HepG2 (cell line): Measurements from ENCODE around the gene NECAB2. TPM values are rescaled to one million over a fixed set of nuclear protein-coding genes. Genes with fewer than 3 reads are reported as not detected.
A peak's percentile ranks its signal among the peaks of the same experiment; 100 is the strongest.

Experiments used
- ARHGAP35 ChIP-seq: sonication (generic); formaldehyde crosslinking; IDR thresholded peaks from 2 replicates; pipeline ENCODE4 v1.9.0; 2022; ENCODE audit warnings: mild to moderate bottlenecking, inconsistent platforms, moderate library complexity, missing genetic modification reagents, borderline replicate concordance
- DMTF1 ChIP-seq: sonication (generic); formaldehyde crosslinking; IDR thresholded peaks from 2 replicates; pipeline ENCODE4 v1.4.0; 2020; ENCODE audit warnings: mild to moderate bottlenecking, missing genetic modification reagents
- MTF1 ChIP-seq: sonication (generic); formaldehyde crosslinking; IDR thresholded peaks from 2 replicates; pipeline ENCODE4 v1.5.0; 2020; ENCODE audit warnings: missing genetic modification reagents
- NR2F2 ChIP-seq: IDR thresholded peaks from 2 replicates; pipeline ENCODE4 v1.6.1; 2012; ENCODE audit warnings: low read depth, inconsistent platforms, borderline replicate concordance
- PBX2 ChIP-seq: IDR thresholded peaks from 2 replicates; pipeline ENCODE4 v1.6.1; 2016; ENCODE audit warnings: control low read depth
- PRDM4 ChIP-seq: sonication (generic); formaldehyde crosslinking; IDR thresholded peaks from 2 replicates; pipeline ENCODE4 v1.9.0; 2021; ENCODE audit warnings: missing genetic modification reagents, borderline replicate concordance
- SETDB1 ChIP-seq: sonication (generic); formaldehyde crosslinking; IDR thresholded peaks from 2 replicates; pipeline ENCODE4 v1.5.1; 2020; ENCODE audit warnings: missing genetic modification reagents, mild to moderate bottlenecking, borderline replicate concordance
- SNAPC2 ChIP-seq: sonication (generic); formaldehyde crosslinking; IDR thresholded peaks from 2 replicates; pipeline ENCODE4 v1.8.1; 2022; ENCODE audit warnings: mild to moderate bottlenecking, missing genetic modification reagents
- SP140L ChIP-seq: sonication (generic); formaldehyde crosslinking; IDR thresholded peaks from 2 replicates; pipeline ENCODE4 v1.4.0; 2020; ENCODE audit warnings: missing genetic modification reagents, borderline replicate concordance
- TFDP1 ChIP-seq: IDR thresholded peaks from 2 replicates; pipeline ENCODE4 v1.6.1; 2016; ENCODE audit warnings: missing compliant biosample characterization, missing genetic modification reagents, borderline replicate concordance
- THAP11 ChIP-seq: IDR thresholded peaks from 2 replicates; pipeline ENCODE4 v1.6.1; 2016; ENCODE audit warnings: missing biosample characterization, missing genetic modification reagents
- TOE1 ChIP-seq: sonication (generic); formaldehyde crosslinking; IDR thresholded peaks from 2 replicates; pipeline ENCODE4 v1.4.0; 2020; ENCODE audit warnings: mild to moderate bottlenecking, missing genetic modification reagents
- ZBTB8A ChIP-seq: sonication (generic); formaldehyde crosslinking; IDR thresholded peaks from 2 replicates; pipeline ENCODE4 v1.4.0; 2020; ENCODE audit warnings: mild to moderate bottlenecking, low read depth, missing genetic modification reagents, borderline replicate concordance
- ZNF121 ChIP-seq: sonication (generic); formaldehyde crosslinking; IDR thresholded peaks from 2 replicates; pipeline ENCODE4 v1.5.0; 2020; ENCODE audit warnings: mild to moderate bottlenecking, missing genetic modification reagents
- ZNF232 ChIP-seq: sonication (generic); formaldehyde crosslinking; IDR thresholded peaks from 2 replicates; pipeline ENCODE4 v1.4.0; 2020; ENCODE audit warnings: missing genetic modification reagents, borderline replicate concordance
- ZNF713 ChIP-seq: sonication (generic); formaldehyde crosslinking; IDR thresholded peaks from 2 replicates; pipeline ENCODE4 v1.4.0; 2020; ENCODE audit warnings: mild to moderate bottlenecking, missing genetic modification reagents
- polyA plus RNA-seq, 8 experiments: library from polyadenylated mRNA; depleted of rRNA in 3 of 8; stranded (reverse) in 7 of 8; unstranded in 1 of 8; fragments of >200 nt; fragmentation: Illumina TruSeq in 4 of 8; extraction: Trizol in 4 of 8; gene quantifications; 2 replicates each; pipeline versions ENCODE4 v1.2.1 to v1.2.3, GENCODE V29; 2011 to 2016; ENCODE audit warnings: low read depth in 4 of 8, missing spikeins in 1 of 8, mixed read lengths in 1 of 8; ENCODE audit not compliant: insufficient read depth in 1 of 8
- total RNA-seq, 5 experiments: library from RNA; depleted of rRNA; stranded (reverse); fragments of >200 nt; fragmentation: Illumina TruSeq; extraction: Trizol; gene quantifications; 2 replicates each; pipeline ENCODE4 v1.2.3, GENCODE V29; 2016; ENCODE audit warnings: low read depth in 1 of 5
- TF ChIP-seq, protein P1 (sequence below): sonication (generic); formaldehyde crosslinking; IDR thresholded peaks from 2 replicates; pipeline ENCODE4 v1.9.0; 2021; ENCODE audit warnings: missing genetic modification reagents, mild to moderate bottlenecking, borderline replicate concordance
- TF ChIP-seq, protein P2 (sequence below): IDR thresholded peaks from 2 replicates; pipeline ENCODE4 v1.6.1; 2016; ENCODE audit warnings: missing compliant biosample characterization, missing genetic modification reagents, borderline replicate concordance

The NECAB2 gene
- total and polyA plus RNA-seq, 2 of the 13 experiments (the other 11 are each of a cell fraction or from before 2014, with no cell fraction given) = 0.21 to 0.49 TPM

- TF ChIP-seq THAP11 (0 out of 2 replicates have a peak, but pooled peaks have one; percentile 24), PRDM4 (no peak), ZNF713 (CRISPR knock-in tag) (no peak), ZNF232 (no peak), TOE1 (CRISPR knock-in tag) (no peak), MTF1 (CRISPR knock-in tag) (no peak), ARHGAP35 (CRISPR knock-in tag) (0 out of 2 replicates have a peak, but pooled peaks have one; percentile 13), SETDB1 (CRISPR knock-in tag) (no peak), NR2F2 (no peak), TFDP1 (CRISPR knock-in tag) (peak; percentile 35; the same call in 1 of the 2 replicates), DMTF1 (CRISPR knock-in tag) (no peak), PBX2 (peak; percentile 66; the same call in 1 of the 2 replicates), SP140L (CRISPR knock-in tag) (no peak), ZBTB8A (CRISPR knock-in tag) (no peak), SNAPC2 (CRISPR knock-in tag) (no peak), ZNF121 (CRISPR knock-in tag) (no peak)
- TF ChIP-seq, protein P1, sequence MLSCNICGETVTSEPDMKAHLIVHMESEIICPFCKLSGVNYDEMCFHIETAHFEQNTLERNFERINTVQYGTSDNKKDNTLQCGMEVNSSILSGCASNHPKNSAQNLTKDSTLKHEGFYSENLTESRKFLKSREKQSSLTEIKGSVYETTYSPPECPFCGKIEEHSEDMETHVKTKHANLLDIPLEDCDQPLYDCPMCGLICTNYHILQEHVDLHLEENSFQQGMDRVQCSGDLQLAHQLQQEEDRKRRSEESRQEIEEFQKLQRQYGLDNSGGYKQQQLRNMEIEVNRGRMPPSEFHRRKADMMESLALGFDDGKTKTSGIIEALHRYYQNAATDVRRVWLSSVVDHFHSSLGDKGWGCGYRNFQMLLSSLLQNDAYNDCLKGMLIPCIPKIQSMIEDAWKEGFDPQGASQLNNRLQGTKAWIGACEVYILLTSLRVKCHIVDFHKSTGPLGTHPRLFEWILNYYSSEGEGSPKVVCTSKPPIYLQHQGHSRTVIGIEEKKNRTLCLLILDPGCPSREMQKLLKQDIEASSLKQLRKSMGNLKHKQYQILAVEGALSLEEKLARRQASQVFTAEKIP (CRISPR knock-in tag) = no peak
- TF ChIP-seq, protein P2, sequence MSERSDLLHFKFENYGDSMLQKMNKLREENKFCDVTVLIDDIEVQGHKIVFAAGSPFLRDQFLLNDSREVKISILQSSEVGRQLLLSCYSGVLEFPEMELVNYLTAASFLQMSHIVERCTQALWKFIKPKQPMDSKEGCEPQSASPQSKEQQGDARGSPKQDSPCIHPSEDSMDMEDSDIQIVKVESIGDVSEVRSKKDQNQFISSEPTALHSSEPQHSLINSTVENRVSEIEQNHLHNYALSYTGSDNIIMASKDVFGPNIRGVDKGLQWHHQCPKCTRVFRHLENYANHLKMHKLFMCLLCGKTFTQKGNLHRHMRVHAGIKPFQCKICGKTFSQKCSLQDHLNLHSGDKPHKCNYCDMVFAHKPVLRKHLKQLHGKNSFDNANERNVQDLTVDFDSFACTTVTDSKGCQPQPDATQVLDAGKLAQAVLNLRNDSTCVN = no peak
Measured at GRCh38 chr16:83954577-83955016, 13.4 kb upstream of the NECAB2 start (continued).
